ENCODE data around the gene ABCG1.

Gene ABCG1

DNA sequence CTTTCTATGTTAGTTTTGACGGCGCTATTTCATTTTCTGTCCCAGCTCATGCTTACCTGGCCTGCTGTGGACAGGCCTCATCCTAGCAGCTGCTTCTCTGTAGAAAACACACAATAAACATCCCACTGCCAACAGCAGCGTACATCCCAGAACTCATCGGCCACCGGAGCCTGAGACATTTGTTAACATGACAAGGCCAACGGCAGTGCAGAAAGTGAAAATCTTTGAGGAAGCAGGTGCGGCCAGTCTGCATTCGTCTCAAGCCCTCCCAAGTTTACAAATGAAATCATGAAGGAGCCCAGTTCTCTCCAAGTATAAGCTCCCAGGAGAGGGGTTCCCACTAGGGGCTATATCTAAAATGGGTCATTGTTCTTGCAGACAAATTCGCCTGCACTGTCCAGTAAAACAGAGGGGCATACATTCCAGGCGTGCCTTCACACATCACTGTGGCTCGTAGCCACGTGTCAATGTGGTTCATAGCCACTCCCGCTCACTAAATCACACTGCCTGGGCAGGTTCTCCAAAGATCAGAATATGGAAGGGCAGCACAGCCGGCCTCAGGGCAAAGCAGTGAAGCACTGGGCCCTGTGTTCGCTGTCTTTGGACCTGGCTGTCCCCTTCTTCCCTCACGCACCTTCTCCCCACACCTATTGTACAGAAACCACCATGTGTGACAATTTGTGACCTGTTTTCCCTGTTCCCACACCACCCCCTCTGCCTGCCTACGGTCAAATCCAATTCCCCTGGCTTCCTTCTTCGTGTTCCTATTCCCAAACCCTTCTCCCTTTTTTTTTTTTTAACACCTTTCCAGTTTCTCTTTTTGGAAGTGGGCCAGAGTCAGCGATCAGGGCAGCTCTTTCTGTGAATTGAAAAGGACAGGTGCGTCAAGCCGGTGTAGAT, 27.0 kb upstream of the ABCG1 start:
- no peak for DNase-seq (ENCODE audit: low read depth in 2 of 3, low spot score in 2 of 3)

DNA sequence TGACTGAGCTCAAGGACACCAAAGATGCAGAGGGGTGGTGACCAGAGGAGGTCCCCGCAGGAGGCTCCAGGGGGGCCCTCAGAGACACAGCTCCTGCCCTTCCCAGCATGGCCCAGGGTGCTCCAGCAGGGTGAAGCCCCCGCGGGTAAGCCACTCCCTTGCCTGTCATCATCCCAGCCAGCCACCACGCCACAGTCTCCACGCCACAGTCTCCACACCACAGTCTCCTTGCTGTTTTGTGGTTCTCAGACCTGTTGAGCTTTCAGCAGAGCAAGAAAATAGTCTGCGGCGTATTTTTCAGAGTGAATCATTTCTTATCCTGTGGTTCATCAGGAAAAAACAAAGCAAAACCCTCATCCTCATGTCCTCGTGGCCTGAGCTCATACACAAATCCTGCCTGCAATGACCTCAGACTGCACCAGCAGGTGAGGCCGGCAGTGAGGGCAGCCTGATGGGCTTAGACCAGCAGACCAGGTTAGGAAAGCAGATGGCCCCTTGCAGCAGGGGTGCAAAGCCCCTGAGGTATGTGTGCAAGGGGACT, 25.7 kb upstream of the ABCG1 start:
- peak; percentile 36 to 45 (median 44) for DNase-seq (ENCODE audit: low read depth in 2 of 3, low spot score in 2 of 3)

DNA sequence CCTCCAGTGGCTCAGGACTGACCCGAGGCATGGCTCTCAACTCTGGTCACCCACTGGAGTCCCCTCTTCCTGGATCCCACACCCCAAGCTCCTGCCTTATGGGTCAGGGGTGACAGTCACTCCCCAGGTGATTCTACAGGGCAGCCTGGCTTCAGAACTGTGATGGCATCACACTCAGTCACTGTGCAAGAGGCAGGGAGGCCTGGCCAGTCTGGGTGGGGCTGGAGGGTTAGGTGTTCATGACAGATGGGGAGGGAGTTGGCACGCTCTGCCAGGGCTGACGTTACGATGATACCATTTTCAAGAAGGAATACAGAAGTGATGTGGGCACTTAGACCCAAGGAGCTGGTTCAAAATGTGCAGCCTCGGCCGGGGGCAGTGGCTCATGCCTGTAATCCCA, 25.2 kb upstream of the ABCG1 start:
- no peak for DNase-seq (ENCODE audit: low read depth in 2 of 3, low spot score in 2 of 3)

DNA sequence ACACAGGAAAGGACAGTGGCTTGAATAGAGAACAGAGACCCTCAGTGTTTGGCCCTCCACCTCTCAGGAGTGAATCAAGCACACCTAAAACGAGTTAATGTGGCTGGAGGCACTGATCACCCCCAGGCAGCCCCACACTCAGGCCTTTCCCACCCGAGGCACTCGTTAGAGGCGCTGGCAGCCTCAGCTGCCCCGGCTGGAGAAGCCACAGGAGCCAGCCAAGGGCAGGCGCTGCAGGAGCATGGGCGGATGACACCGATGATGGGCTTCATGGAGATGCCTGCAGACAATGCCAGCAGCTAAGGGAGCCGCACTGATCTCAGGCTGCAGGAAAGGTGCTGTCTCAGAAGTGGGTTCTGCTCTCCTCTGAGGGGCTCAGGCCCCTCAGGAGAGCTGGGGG, 24.1 kb upstream of the ABCG1 start:
- DNase-seq (ENCODE audit: low read depth in 2 of 3, low spot score in 2 of 3), result no peak

DNA sequence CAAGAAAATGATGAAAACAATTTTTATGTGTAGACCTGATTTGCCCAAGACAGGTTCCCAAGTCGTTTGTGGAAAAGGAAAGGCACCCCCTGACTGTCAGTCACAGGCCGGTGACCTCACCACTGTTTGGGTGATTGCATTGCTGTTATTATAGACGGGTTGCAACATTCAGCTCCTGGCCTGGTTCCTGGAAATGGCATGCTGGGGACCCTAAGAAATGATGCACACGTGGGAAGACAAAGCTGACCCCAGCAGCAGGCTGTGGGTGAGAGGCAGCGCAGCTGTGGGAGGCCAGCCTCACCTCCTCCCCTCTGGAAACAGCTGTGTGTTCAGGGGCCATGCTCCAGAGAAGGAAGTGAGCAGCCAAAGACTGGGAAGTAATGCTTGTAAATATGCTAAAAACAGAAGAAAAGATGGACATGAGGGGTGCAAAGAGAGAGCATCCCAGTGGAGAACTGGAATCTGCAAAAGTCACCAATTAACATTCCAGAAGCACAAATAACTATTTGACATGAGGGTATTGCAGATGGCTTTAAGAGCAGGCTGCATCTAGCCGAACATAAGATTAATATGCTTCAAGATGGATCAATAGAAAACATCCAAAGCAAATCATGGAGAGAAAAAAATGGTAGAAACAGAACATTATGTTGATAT, 23.4 kb upstream of the ABCG1 start:
- no peak for DNase-seq (ENCODE audit: low read depth in 2 of 3, low spot score in 2 of 3)

DNA sequence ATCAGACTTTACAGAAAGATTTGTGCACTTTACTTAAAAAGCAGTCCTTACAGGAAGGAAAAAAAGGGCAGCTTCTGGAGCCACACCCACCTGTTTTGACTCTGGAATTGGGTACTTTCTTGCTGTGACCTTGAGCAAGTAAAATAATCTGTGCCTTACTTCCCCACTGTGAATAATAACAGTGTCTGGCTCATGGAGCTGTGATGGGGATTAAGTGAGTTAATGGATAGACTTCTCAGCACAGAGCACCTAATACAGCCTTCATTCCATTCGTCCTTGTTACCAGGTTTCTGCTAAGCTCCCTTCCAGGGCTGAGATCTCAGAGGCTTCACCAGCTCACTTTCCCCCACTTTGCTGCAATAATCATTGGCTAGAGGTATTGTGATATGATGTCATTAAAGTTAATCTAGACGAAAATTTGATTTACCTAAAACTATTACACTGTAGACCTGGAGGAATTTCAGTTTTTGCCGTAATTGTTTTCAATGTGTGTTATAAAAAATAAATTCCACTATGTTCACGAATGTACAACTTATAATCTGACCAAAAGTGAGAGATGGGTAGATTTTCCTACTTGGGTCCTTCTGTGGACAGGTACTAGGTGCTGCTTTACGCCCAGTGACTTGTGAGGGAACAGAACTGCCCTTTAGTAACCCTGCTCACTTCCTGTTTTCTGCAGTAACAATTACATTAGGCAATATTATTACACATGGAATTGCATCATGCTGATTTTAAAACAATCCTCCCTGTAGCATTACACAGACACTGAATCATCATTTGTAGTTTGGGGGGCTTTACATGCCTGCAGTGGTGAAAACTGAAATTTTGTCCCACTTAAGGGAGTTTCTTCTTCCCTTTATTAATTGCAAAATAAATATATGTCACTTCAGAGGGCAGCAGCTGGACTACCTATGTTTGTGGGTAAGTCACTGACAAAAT, 19.7 kb upstream of the ABCG1 start:
- no peak for DNase-seq (ENCODE audit: low read depth in 2 of 3, low spot score in 2 of 3)

DNA sequence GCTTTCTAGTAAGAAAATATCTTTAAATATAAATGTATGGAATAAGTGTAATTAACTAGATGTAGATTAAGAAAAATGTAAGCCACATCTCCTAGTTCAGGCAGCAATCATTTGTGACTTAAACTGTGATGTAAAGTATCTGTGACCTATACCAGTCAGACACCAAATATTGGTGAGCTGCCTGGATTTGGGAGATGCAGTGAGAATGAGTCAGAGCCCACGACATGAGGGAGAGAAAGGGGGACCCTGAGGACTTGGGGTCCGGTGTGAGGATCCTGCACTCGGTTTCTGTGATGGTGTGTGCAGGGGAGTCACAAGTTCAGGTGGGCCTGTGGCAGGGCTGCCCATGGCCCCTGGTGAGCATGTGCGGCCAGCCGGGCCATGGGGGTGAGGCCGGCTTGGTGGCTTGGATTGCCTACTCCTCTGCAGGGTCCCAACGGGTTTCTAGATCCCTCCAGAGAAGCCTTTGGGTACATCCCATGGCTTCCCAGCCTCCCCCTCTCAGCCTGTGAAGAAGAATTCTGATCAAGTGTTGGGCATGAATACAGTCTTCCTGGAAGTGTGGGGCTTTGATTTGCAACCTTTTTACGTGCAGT, 19.0 kb upstream of the ABCG1 start:
- DNase-seq (ENCODE audit: low read depth in 2 of 3, low spot score in 2 of 3), result no peak

DNA sequence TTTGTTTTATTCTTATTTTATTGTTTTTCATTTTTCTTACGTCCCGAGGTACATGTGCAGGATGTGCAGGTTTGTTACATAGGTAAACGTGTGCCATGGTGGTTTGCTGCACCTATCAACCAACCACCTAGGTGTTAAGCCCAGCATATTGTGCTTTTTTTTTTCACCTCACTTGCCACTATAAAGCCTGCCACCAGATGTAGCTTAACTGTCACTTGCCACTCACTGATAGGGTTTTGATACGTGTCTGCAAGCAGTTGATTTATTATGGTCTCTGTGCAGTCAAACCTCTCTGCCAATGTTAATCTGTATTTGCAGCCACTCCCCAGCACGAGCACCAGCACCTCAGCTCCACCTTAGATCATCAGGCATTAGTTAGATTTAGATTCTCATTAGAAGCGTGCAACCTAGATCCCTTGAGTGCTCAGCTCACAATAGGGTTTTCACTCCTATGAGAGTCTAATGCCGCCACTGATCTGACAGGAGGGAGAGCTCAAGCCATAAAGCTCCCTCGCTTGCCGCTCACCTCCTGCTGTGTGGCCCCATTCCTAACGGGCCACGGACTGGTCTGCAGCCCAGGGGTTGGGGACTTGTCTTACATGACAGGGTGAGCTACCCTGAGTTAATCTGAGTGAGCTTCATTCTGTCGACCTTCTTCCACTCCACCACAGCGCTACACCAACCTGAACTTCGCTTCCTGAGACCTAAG, 17.9 kb upstream of the ABCG1 start:
- no peak for DNase-seq (ENCODE audit: low read depth in 2 of 3, low spot score in 2 of 3)

DNA sequence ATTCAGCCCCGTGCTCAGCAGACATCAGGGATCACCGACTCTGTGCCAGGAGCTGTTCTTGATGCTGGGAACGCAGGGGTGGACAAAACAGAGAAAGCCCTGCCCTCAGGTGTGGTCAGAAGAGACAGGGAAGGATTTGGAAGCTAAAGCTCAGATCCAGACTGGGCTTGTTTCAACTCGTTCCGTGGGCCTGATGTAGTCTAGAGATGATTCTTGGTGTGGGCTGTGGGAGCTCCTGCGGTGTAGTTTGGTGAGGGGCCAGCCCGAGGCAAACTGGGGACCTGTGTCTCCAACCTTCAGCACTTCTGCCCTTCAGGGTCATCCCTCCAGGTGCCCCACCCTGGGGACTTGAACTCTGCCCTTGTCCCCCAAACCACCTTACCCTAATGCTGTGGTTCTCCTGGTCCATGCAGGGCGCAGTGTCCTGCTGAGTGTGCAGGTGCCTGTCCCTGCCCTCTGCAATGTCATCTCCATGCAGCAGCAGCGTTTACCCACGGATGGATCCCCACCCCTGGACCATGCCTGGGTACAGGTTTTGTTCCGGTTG, 17.3 kb upstream of the ABCG1 start:
- no peak for DNase-seq (ENCODE audit: low read depth in 2 of 3, low spot score in 2 of 3)

DNA sequence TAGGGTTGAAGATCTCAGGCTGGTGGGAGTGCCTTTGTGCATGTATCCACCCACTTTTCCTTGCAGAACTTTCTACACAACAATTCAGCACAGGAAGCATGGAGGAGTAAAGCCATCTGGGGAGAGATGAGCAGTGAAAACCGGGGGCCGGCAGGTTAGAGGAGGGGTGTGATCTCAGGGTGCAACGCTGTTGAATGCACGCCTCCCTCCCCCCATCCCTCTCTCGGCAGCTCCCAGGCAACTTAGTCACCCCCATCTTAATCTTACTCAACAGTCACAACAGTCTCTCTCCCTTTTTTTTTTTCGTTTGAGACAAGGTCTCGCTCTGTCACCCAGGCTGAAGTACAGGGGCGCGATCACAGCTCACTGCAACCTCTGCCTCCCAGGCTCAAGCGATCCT, 16.6 kb upstream of the ABCG1 start:
- no peak for DNase-seq (ENCODE audit: low read depth in 2 of 3, low spot score in 2 of 3)

DNA sequence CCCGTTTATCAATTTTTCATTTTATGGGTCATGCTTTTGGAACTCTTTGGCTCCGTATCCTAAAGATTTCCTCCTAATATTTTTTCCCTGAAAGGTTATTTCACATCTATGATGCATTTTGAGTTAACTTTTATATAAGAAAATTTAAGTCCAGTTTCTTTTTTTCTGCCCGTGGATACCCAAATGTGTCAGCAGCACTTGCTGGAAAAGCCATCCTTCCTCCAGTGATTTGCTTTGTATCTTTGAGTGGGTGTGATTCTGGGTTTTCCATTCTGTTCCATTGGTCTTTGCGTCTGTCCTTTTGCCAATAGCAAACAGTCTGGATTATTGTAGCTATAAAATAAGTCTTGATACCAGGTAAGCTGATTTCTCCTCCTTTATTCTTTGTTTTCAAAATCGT, 15.6 kb upstream of the ABCG1 start:
- no peak for DNase-seq (ENCODE audit: low read depth in 2 of 3, low spot score in 2 of 3)

DNA sequence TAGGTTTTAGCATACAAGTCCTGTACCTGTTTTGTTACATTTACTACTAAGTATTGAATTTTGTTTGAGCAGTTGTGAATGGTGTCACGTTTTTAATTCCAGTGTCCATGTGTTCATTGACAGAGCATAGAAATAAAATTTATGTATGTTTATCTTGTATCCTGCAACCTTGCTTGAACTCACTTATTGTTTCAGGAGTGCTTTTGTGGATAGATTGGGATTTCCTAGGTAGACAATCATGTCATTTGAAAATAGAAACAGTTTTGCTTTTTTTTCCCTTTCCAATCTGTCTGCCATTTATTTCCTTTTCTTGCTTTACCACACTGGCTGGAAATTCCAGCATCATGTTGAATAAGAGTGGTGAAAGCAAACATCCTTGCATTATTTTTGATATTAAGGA, 15.0 kb upstream of the ABCG1 start:
- DNase-seq (ENCODE audit: low read depth in 2 of 3, low spot score in 2 of 3), result no peak

DNA sequence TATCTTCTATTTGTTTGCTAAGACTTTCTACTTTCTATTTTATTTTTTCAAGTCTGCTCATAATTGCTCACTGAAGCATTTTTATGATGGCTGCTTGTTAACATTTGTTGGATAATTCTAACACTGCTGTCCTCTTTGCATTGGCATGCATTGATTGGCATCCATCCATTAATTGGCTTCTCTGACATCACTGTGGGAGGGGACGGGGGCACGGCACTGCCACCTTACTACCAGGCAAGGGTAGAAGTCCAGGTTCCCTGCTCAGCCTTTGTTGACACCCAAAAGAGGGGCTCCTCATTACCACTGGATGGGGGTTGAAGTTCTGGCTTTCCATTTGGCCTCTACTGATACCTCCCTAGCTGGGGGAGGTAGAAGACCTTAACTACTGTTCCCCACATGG, 11.5 kb upstream of the ABCG1 start:
- no peak for DNase-seq (ENCODE audit: low read depth in 2 of 3, low spot score in 2 of 3)

DNA sequence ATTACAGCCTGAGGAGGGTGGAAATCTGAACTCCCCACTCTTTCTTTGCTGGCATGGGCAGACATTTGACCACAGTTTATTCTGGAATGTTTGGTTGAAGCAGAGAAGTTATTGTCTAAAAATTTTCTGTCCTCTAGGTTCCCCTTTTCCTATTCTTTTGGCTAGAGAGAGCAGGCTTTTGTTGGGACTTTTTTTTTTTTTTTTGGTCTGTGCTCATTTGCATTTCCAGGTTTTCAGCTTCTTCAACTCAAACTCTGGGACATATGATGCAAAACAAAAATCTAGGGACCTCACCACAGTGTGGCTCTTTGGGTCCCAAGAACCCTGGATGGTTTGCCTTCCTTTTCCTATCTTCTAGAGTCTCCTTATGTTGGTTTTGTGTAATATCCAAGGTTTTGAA, 10.9 kb upstream of the ABCG1 start:
- DNase-seq (ENCODE audit: low read depth in 2 of 3, low spot score in 2 of 3), result no peak

DNA sequence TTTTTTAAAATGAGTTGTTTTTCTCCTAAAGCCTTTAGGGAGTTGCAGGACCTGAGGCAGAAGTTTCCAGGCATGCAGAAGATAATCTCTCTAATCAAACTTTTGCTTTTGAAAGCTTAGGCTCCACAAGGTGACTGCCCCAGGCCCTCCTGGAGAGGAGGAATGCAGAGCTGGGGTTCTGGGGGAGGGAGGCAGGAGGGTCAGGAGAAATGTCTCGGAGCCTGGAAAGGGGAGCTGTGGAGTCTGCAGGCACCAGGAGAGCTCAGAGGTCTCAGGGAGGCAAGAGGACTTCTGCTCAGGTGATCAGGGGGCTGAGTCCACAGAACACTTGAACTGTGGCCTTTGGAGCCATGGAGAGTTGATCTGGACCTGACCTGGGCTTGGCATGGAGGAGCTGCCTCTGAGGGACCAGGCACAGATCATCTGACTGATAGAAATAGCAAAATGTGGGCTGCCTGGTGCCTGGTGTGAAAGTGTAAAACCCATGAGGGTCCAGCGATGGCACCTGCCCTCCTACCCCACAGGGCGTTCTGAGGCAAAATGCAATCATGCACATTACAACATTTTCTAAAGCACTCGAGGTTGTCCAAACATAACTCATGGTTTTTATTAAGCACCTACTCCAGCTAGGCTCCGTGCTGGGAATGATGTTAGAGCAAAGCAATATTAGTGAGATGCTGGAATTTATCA, 10.0 kb upstream of the ABCG1 start:
- no peak for DNase-seq (ENCODE audit: low read depth in 2 of 3, low spot score in 2 of 3)

DNA sequence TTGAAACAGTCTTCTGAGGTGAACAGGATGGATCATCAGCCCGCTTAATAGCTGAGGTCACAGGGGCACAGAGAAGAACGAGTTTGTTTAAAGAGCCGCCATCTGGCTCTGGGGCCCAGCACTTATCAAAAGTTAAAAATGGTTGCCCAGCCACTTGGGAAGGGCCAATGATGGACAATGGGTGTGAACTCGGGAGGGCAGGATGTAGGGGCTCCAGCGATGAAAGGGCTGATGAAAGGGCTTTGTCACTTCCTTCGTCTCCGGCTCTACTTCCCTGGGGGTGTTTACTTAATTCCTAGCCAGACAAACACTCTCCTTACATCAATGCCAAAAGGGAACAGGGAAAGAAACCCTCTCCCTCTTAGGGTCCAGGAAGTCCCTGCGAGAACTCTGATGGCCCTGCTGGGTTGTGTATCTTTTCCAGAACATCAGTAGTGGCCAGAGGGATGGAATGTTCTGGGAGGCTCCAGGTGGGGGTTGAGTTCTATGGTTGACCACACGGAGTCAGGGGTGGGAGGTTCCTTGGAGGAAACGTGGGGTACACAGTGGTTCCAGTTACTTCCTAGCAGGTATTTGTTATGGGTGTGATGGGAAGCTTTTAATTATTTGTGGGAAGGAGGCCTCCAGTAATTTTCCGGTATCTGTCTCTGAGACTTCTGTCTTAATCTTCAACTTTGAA, 9.0 kb upstream of the ABCG1 start:
- no peak for DNase-seq (ENCODE audit: low read depth in 2 of 3, low spot score in 2 of 3)

DNA sequence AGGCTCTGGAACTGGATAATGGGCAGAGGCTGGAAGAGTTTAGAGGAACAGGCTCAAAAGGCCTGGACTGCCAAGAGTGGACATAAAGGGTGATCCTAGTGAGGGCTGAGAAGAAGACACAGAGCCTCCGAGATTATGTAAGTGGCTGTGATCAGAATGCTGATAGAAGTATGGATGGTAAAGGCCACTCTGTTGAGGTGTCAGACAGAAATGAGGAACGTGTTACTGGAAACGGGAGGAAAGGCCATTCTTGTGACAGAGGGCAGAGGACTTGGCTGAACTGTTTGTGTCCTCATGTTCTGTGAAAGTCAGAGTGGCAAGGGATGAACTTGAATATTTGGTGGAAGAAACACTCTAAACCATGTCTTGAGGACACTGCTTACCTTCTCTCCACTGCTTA, 6.7 kb upstream of the ABCG1 start:
- no peak for DNase-seq (ENCODE audit: low read depth in 2 of 3, low spot score in 2 of 3)

DNA sequence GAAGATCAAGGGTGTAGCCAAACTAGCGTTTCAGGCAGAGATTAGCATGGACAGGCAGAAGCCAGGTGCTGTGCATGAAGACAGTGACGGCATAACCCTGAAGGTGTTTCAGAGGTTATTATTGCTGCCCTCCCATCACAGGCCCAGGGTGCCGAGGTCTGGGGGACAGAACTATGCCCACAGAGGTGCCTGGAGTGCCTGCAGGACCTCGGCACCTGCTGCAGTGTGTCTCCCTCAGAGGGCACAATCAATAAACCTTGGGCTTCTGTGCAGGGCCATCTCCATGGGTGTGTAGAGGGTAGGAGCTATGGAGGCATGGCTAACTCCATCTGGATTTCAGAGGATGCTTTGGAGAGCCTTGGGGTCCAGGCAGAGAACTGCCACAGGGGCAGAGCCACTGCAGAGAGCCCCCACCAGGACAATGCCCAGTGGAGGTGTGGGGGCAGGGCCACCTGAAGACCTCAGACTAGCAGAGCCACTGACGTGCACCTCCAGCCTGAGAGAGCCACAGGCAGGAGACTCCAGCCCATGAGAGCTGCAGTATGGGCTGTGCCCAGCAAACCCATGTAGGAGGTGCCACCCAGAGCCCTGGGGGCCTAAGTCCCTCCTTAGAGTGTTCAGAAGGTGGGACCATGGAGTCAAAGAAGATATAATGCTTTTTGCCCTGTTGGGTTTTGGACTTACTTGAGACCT, 5.7 kb upstream of the ABCG1 start:
- DNase-seq (ENCODE audit: low read depth in 2 of 3, low spot score in 2 of 3), result no peak

Measured in activated CD8-positive, alpha-beta memory T cell treated with anti-CD3 and anti-CD28 coated beads for 48 hours (primary cell).